Left lung (tissue), 10 donors: ENCODE data around the gene HPSE2. TPM values are rescaled to one million over a fixed set of nuclear protein-coding genes. Genes with fewer than 3 reads are reported as not detected.
A peak's percentile ranks its signal among the peaks of the same experiment; 100 is the strongest.
"Not testable (repeated sequence)": the region's sequence is repeated elsewhere in the genome, so short reads cannot be mapped to it uniquely, and the experiment has no call there.

ENCODE experiments used
- ATAC-seq: fragments of 200-7000 bp; cut with Tn5 transposase; one replicate; pipeline ENCODE4 v1.9.1; 2020; ENCODE audit warnings: moderate library complexity
- DNase-seq, 4 donors: peaks; one replicate each; pipeline ENCODE4 v3.0.0-alpha.2; 2013 to 2020
- H3K27ac ChIP-seq, 2 donors: fragments of 200-600 bp; sonication (generic) in 1 of 2; one replicate each; pipeline versions ENCODE4 v1.5.0 to v1.8.0; 2020 to 2021
- H3K27me3 ChIP-seq, 2 donors: fragments of 200-600 bp; sonication (generic) in 1 of 2; one replicate each; pipeline versions ENCODE4 v1.5.0 to v1.8.0; 2020 to 2021
- H3K36me3 ChIP-seq, 2 donors: fragments of 200-600 bp; sonication (generic) in 1 of 2; one replicate each; pipeline versions ENCODE4 v1.5.0 to v1.8.0; 2020 to 2021
- H3K4me1 ChIP-seq, 2 donors: fragments of 200-600 bp; one replicate each; pipeline ENCODE4 v1.8.0; 2021
- H3K4me3 ChIP-seq, 2 donors: fragments of 200-600 bp; sonication (generic) in 1 of 2; one replicate each; pipeline versions ENCODE4 v1.5.0 to v1.8.0; 2020 to 2021; ENCODE audit warnings: mild to moderate bottlenecking in 1 of 2
- H3K9me3 ChIP-seq, 2 donors: fragments of 200-600 bp; sonication (generic) in 1 of 2; one replicate each; pipeline versions ENCODE4 v1.5.0 to v1.8.0; 2020 to 2021
- CTCF ChIP-seq, 2 donors: fragments of 200-600 bp; sonication (generic) in 1 of 2; IDR thresholded peaks; one replicate each; pipeline versions ENCODE4 v1.5.0 to v1.8.0; 2021; ENCODE audit warnings: antibody characterized with exemption in 2 of 2
- intact Hi-C, 2 donors: fragments of 100-400 bp; cut with DNase I; formaldehyde crosslinking; loops; one replicate each; pipeline versions ENCODE4 v1.11.2 to v1.14.2; 2022
- polyA plus RNA-seq, 6 donors: library from polyadenylated mRNA; unstranded; fragments of 120-200 nt; gene quantifications; one replicate each; pipeline ENCODE4 v1.2.1, GENCODE V29; 2013; ENCODE audit not compliant: insufficient read length in 6 of 6
- total RNA-seq, 2 donors: library from RNA; stranded (reverse); fragmentation: NEBNext Ultra II Directional; extraction: Animal tissue kit (Norgen Biotek cat#: 25700); gene quantifications; one replicate each; pipeline ENCODE4 v1.2.1, GENCODE V29; 2021
- donor health status: DM: no; HTN: yes; CAD: no.
- donor health status: DM: no; HTN: no; CAD: no.

HPSE2 gene
- total and polyA plus RNA-seq, 8 donors, result 0.50 to 20.4 (median 12.1) TPM

GRCh38 chr10:99170116-99170675 is 65.5 kb downstream of the HPSE2 start:
- no peak for TF ChIP-seq CTCF (IDR thresholded peaks at IDR 0.05)
- Histone ChIP-seq H3K27ac (no peak overlapping the region), H3K4me3 (no peak overlapping the region), H3K4me1 (no peaks in the 10 kb centered on the region), H3K36me3 (no peaks in the 10 kb centered on the region), H3K9me3 (no peaks in the 10 kb centered on the region), H3K27me3 (peaks cover 0 to 6% of the 10 kb centered on the region in 2 donors)
- ATAC-seq (no peak), DNase-seq (no peak)
- intact Hi-C loops, result no loop called here

GRCh38 chr10:99161165-99161564 is 74.5 kb downstream of the HPSE2 start:
- Histone ChIP-seq H3K4me3 (no peak overlapping the region), H3K9me3 (no peaks in the 10 kb centered on the region), H3K27ac (no peak overlapping the region), H3K4me1 (no peaks in the 10 kb centered on the region), H3K27me3 (no peaks in the 10 kb centered on the region), H3K36me3 (no peaks in the 10 kb centered on the region)
- no peak for TF ChIP-seq CTCF (IDR thresholded peaks at IDR 0.05)
- no peak for ATAC-seq
- peak in 1 of 4 donors; percentile 30 for DNase-seq
- intact Hi-C loops, result no loop called here

GRCh38 chr10:99143651-99144050 is 92.0 kb downstream of the HPSE2 start:
- Histone ChIP-seq H3K4me3 (no peak overlapping the region), H3K9me3 (no peaks in the 10 kb centered on the region), H3K27me3 (no peaks in the 10 kb centered on the region), H3K27ac (no peak overlapping the region), H3K4me1 (no peaks in the 10 kb centered on the region), H3K36me3 (no peaks in the 10 kb centered on the region)
- intact Hi-C loops, result no loop called here
- no peak for ATAC-seq
- no peak for TF ChIP-seq CTCF (IDR thresholded peaks at IDR 0.05)
- DNase-seq, result no peak

- no peaks in the 10 kb centered on the region for H3K27me3 ChIP-seq
- H3K36me3 ChIP-seq, result no peaks in the 10 kb centered on the region
- H3K4me1 ChIP-seq, result no peaks in the 10 kb centered on the region
- H3K4me3 ChIP-seq, result no peak overlapping the region
- H3K9me3 ChIP-seq, result no peaks in the 10 kb centered on the region
- no peak for TF ChIP-seq CTCF (IDR thresholded peaks at IDR 0.05)
- intact Hi-C loops, result no loop called here
- DNase-seq, result no peak
- no peak for ATAC-seq
- no peak overlapping the region for H3K27ac ChIP-seq
Observed at GRCh38 chr10:99143011-99143410, 92.6 kb downstream of the HPSE2 start.

GRCh38 chr10:99132897-99133296 is 102.8 kb downstream of the HPSE2 start:
- not testable (repeated sequence) for DNase-seq, H3K9me3 ChIP-seq

GRCh38 chr10:99125879-99126278 is 109.8 kb downstream of the HPSE2 start:
- Histone ChIP-seq H3K4me1 (no peaks in the 10 kb centered on the region), H3K4me3 (no peak overlapping the region), H3K36me3 (no peaks in the 10 kb centered on the region), H3K27ac (no peak overlapping the region), H3K9me3 (peaks cover 0 to 16% of the 10 kb centered on the region in 2 donors), H3K27me3 (no peaks in the 10 kb centered on the region)
- intact Hi-C loops, result no loop called here
- no peak for ATAC-seq
- TF ChIP-seq CTCF (IDR thresholded peaks at IDR 0.05), result no peak
- DNase-seq, result no peak

More at GRCh38 chr10:99132897-99133296, 102.8 kb downstream of the HPSE2 start:
- intact Hi-C loops, H3K27me3 ChIP-seq, H3K27ac ChIP-seq, H3K36me3 ChIP-seq, ATAC-seq, H3K4me3 ChIP-seq, H3K4me1 ChIP-seq: not testable (repeated sequence)
